ENCODE data around the gene ARHGAP42.

DNA sequence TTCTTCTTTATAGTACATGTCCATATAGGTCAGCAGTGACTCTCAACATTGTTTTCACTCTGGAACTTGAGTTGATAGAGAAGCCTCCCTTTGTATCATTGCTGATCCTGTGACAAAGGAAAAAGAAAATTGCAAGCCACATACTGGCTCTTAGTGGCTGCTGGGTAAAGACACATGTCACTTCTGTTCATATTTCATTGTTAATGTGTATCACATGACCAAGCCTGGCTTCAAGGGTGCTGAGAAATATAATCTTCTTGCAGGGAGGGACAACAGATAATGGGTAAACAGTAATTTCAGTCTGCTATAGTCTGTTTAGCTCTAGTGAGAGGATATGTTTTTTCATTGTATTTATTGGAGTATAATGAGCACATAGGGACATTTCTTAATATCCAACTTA is 269.3 kb downstream of the ARHGAP42 start:
- TF ChIP-seq TOX (CRISPR knock-in tag; IDR thresholded peaks at IDR 0.05; ENCODE audit: borderline replicate concordance) (no peak), OSR1 (CRISPR knock-in tag; IDR thresholded peaks at IDR 0.05) (no peak), GLIS3 (CRISPR knock-in tag; IDR thresholded peaks at IDR 0.05) (no peak), ZFP30 (CRISPR knock-in tag; IDR thresholded peaks at IDR 0.05) (no peak)
- TF ChIP-seq, protein P1, sequence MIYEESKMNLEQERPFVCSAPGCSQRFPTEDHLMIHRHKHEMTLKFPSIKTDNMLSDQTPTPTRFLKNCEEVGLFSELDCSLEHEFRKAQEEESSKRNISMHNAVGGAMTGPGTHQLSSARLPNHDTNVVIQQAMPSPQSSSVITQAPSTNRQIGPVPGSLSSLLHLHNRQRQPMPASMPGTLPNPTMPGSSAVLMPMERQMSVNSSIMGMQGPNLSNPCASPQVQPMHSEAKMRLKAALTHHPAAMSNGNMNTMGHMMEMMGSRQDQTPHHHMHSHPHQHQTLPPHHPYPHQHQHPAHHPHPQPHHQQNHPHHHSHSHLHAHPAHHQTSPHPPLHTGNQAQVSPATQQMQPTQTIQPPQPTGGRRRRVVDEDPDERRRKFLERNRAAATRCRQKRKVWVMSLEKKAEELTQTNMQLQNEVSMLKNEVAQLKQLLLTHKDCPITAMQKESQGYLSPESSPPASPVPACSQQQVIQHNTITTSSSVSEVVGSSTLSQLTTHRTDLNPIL (CRISPR knock-in tag; IDR thresholded peaks at IDR 0.05; ENCODE audit: low read depth), result no peak
- TF ChIP-seq, protein P2, sequence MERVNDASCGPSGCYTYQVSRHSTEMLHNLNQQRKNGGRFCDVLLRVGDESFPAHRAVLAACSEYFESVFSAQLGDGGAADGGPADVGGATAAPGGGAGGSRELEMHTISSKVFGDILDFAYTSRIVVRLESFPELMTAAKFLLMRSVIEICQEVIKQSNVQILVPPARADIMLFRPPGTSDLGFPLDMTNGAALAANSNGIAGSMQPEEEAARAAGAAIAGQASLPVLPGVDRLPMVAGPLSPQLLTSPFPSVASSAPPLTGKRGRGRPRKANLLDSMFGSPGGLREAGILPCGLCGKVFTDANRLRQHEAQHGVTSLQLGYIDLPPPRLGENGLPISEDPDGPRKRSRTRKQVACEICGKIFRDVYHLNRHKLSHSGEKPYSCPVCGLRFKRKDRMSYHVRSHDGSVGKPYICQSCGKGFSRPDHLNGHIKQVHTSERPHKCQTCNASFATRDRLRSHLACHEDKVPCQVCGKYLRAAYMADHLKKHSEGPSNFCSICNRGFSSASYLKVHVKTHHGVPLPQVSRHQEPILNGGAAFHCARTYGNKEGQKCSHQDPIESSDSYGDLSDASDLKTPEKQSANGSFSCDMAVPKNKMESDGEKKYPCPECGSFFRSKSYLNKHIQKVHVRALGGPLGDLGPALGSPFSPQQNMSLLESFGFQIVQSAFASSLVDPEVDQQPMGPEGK (CRISPR knock-in tag; IDR thresholded peaks at IDR 0.05; ENCODE audit: borderline replicate concordance), result no peak
